ENCODE data around the gene EVI5L.
A peak's percentile ranks its signal among the peaks of the same experiment; 100 is the strongest.
"Not testable (repeated sequence)": the region's sequence is repeated elsewhere in the genome, so short reads cannot be mapped to it uniquely, and the experiment has no call there.

The EVI5L gene

GRCh38 chr19:7851623-7852500, 21.8 kb downstream of the EVI5L start:
- Histone ChIP-seq H3K27me3 (ENCODE audit: control insufficient read depth, insufficient read depth, low read length) (no peaks in the 10 kb centered on the region), H3K9me3 (ENCODE audit: control insufficient read depth, insufficient read depth, low read length) (no peaks in the 10 kb centered on the region), H3K4me3 (ENCODE audit: low read length) (no peak overlapping the region), H3K4me1 (ENCODE audit: control insufficient read depth, insufficient read depth, low read length) (peaks cover 2% of the 10 kb centered on the region; the same call in 1 of the 2 replicates), H3K27ac (ENCODE audit: low read length) (no peak overlapping the region), H3K36me3 (ENCODE audit: control insufficient read depth, insufficient read depth, low read length) (no peaks in the 10 kb centered on the region; the same call in 1 of the 2 replicates)
- WGBS (ENCODE audit: insufficient coverage, insufficient read length), result no CpG with 5 or more reads among the region's 26 CpGs
- no peak for DNase-seq (ENCODE audit: low read depth, low spot score)

GRCh38 chr19:7852851-7853769, 23.1 kb downstream of the EVI5L start:
- Histone ChIP-seq H3K4me1 (ENCODE audit: control insufficient read depth, insufficient read depth, low read length) (peaks cover 2% of the 10 kb centered on the region; the same call in 1 of the 2 replicates), H3K27me3 (ENCODE audit: control insufficient read depth, insufficient read depth, low read length) (no peaks in the 10 kb centered on the region), H3K27ac (ENCODE audit: low read length) (no peak overlapping the region), H3K4me3 (ENCODE audit: low read length) (no peak overlapping the region), H3K36me3 (ENCODE audit: control insufficient read depth, insufficient read depth, low read length) (no peaks in the 10 kb centered on the region; the same call in 1 of the 2 replicates), H3K9me3 (ENCODE audit: control insufficient read depth, insufficient read depth, low read length) (no peaks in the 10 kb centered on the region)
- no CpG with 5 or more reads among the region's 45 CpGs for WGBS (ENCODE audit: insufficient coverage, insufficient read length)
- DNase-seq (ENCODE audit: low read depth, low spot score), result no peak

DNA sequence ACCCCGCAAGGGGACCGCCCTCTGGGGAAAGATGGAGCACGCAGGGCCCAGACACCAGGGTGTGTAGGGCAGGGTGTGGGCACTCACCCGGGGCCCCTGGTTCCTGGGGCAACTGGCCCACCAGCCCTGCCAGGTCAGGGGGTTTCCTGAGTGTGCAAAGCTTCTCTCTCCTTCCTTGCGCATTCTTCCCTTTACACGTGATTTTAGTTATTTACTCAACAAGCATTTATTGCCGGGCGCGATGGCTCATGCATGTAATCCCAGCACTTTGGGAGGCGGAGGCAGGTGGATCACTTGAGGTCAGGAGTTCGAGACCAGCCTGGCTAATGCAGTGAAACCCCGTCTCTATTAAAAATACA, 23.7 kb downstream of the EVI5L start:
- no peaks in the 10 kb centered on the region; the same call in 1 of the 2 replicates for H3K36me3 ChIP-seq (ENCODE audit: control insufficient read depth, insufficient read depth, low read length)
- no peak for DNase-seq (ENCODE audit: low read depth, low spot score)
- H3K27ac ChIP-seq (ENCODE audit: low read length), result no peak overlapping the region
- no CpG with 5 or more reads among the region's 12 CpGs for WGBS (ENCODE audit: insufficient coverage, insufficient read length)
- H3K9me3 ChIP-seq (ENCODE audit: control insufficient read depth, insufficient read depth, low read length), result no peaks in the 10 kb centered on the region
- H3K27me3 ChIP-seq (ENCODE audit: control insufficient read depth, insufficient read depth, low read length), result no peaks in the 10 kb centered on the region
- no peak overlapping the region for H3K4me3 ChIP-seq (ENCODE audit: low read length)
- peaks cover 2% of the 10 kb centered on the region; the same call in 1 of the 2 replicates for H3K4me1 ChIP-seq (ENCODE audit: control insufficient read depth, insufficient read depth, low read length)

- WGBS (ENCODE audit: insufficient coverage, insufficient read length), result no CpG with 5 or more reads among the region's 26 CpGs
- H3K4me1 ChIP-seq (ENCODE audit: control insufficient read depth, insufficient read depth, low read length), result peaks cover 3% of the 10 kb centered on the region
- no peak overlapping the region for H3K4me3 ChIP-seq (ENCODE audit: low read length)
- H3K36me3 ChIP-seq (ENCODE audit: control insufficient read depth, insufficient read depth, low read length), result no peaks in the 10 kb centered on the region; the same call in 1 of the 2 replicates
- no peaks in the 10 kb centered on the region for H3K9me3 ChIP-seq (ENCODE audit: control insufficient read depth, insufficient read depth, low read length)
- H3K27ac ChIP-seq (ENCODE audit: low read length), result no peak overlapping the region
- DNase-seq (ENCODE audit: low read depth, low spot score), result no peak
- H3K27me3 ChIP-seq (ENCODE audit: control insufficient read depth, insufficient read depth, low read length), result no peaks in the 10 kb centered on the region
These were observed 25.5 kb downstream of the EVI5L start for GRCh38 chr19:7855426-7856108.

GRCh38 chr19:7856109-7856591, 26.1 kb downstream of the EVI5L start:
- WGBS (ENCODE audit: insufficient coverage, insufficient read length), result no CpG with 5 or more reads among the region's 16 CpGs
- no peak overlapping the region for H3K4me3 ChIP-seq (ENCODE audit: low read length)

DNA sequence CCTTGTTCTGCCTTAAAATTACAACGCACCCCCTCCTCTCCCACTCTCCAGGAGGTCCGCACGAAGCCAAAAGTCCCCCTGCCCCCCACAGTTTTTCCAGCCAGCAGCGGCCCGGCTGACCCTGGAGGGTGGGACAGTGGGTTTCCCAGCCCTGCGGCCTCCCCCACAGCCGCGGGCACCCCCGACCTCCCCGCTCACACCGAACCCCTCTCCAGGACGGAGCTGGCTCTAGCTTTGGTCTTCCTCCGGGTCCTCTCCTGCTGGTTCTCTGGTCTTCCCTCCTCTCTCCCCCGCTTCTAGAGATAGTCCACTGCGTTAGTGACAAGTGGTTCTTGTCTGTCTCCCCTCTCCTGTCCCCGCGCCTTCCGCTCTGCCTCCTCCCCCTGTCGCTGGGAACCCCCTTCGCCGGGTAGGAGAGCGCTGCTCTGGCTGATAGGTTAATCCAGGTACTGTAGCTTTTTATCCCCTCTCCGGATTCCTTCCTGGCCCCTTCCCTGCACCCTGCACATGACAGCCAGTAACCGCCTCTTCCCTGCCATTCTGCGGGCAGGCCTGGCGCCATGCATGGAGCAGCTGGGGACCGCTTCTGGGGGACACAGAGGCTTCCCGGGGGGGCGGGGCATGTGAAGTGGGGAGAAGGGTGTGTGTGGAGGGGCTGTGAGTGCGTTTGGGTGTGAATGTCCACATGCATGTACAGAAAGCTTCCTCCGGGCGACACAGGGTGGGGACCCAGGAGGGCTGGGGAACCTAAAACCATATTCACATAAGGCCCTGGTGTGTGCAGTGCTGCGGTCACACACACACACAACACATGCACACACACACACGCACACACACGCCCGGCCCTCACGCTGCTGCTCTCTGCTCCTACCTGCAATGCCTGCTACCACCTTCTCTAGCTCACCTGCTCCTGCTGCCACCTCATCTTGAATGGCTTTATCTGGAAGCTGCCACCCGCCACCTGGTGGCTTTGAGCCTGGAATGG, 27.0 kb downstream of the EVI5L start:
- Histone ChIP-seq H3K27ac (ENCODE audit: low read length) (no peak overlapping the region), H3K36me3 (ENCODE audit: control insufficient read depth, insufficient read depth, low read length) (no peaks in the 10 kb centered on the region; the same call in 1 of the 2 replicates), H3K9me3 (ENCODE audit: control insufficient read depth, insufficient read depth, low read length) (no peaks in the 10 kb centered on the region), H3K4me3 (ENCODE audit: low read length) (no peak overlapping the region), H3K27me3 (ENCODE audit: control insufficient read depth, insufficient read depth, low read length) (no peaks in the 10 kb centered on the region), H3K4me1 (ENCODE audit: control insufficient read depth, insufficient read depth, low read length) (peaks cover 10% of the 10 kb centered on the region)
- no peak for DNase-seq (ENCODE audit: low read depth, low spot score)
- no CpG with 5 or more reads among the region's 38 CpGs for WGBS (ENCODE audit: insufficient coverage, insufficient read length)

More at GRCh38 chr19:7856109-7856591, 26.1 kb downstream of the EVI5L start:
- DNase-seq (ENCODE audit: low read depth, low spot score), result no peak
- Histone ChIP-seq H3K4me1 (ENCODE audit: control insufficient read depth, insufficient read depth, low read length) (peaks cover 4% of the 10 kb centered on the region), H3K9me3 (ENCODE audit: control insufficient read depth, insufficient read depth, low read length) (no peaks in the 10 kb centered on the region), H3K27me3 (ENCODE audit: control insufficient read depth, insufficient read depth, low read length) (no peaks in the 10 kb centered on the region), H3K27ac (ENCODE audit: low read length) (no peak overlapping the region), H3K36me3 (ENCODE audit: control insufficient read depth, insufficient read depth, low read length) (no peaks in the 10 kb centered on the region; the same call in 1 of the 2 replicates)

- H3K4me3 ChIP-seq (ENCODE audit: low read length), result peak overlapping the region; percentile 15; the same call in 1 of the 2 replicates
- WGBS (ENCODE audit: insufficient coverage, insufficient read length), result no CpG with 5 or more reads among the region's 8 CpGs
These were observed 27.7 kb downstream of the EVI5L start for GRCh38 chr19:7857727-7858108.

DNA sequence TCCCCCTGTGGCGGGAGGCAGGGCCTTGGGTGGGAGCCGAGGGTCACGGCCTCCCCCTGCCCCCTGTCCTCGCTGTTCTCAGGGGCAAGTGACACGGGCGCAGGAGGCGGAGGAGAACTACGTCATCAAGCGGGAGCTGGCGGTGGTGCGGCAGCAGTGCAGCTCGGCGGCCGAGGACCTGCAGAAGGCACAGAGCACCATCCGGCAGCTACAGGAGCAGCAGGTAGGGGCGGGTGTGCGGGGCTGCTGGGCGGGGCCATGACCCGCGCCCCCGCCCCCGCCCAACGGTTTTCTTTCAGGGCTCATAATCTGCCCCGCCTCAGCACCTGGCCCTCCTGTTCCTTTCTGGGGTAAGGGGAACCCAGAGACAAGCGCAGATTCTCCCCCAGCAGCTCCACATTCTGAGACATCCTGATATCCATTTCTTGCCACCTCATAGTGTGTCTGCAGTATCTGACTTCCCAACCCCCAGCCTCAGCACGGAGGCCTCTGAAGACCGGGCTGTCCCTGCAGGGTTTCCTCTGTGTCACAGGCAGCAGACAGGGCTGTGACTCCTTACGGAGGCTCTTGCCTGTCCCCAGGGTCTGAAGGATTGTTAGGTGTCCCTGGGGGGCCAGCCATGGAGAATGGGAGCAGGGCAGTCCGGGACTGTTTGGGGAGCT, 28.2 kb downstream of the EVI5L start:
- no CpG with 5 or more reads among the region's 29 CpGs for WGBS (ENCODE audit: insufficient coverage, insufficient read length)
- no peak for DNase-seq (ENCODE audit: low read depth, low spot score)
- Histone ChIP-seq H3K27ac (ENCODE audit: low read length) (no peak overlapping the region), H3K9me3 (ENCODE audit: control insufficient read depth, insufficient read depth, low read length) (no peaks in the 10 kb centered on the region), H3K36me3 (ENCODE audit: control insufficient read depth, insufficient read depth, low read length) (no peaks in the 10 kb centered on the region; the same call in 1 of the 2 replicates), H3K4me3 (ENCODE audit: low read length) (peak overlapping the region; percentile 15; the same call in 1 of the 2 replicates), H3K27me3 (ENCODE audit: control insufficient read depth, insufficient read depth, low read length) (no peaks in the 10 kb centered on the region; the same call in 1 of the 2 replicates), H3K4me1 (ENCODE audit: control insufficient read depth, insufficient read depth, low read length) (peaks cover 10% of the 10 kb centered on the region)

More at GRCh38 chr19:7857727-7858108, 27.7 kb downstream of the EVI5L start:
- Histone ChIP-seq H3K27me3 (ENCODE audit: control insufficient read depth, insufficient read depth, low read length) (no peaks in the 10 kb centered on the region), H3K27ac (ENCODE audit: low read length) (no peak overlapping the region), H3K4me1 (ENCODE audit: control insufficient read depth, insufficient read depth, low read length) (peaks cover 10% of the 10 kb centered on the region), H3K36me3 (ENCODE audit: control insufficient read depth, insufficient read depth, low read length) (no peaks in the 10 kb centered on the region; the same call in 1 of the 2 replicates), H3K9me3 (ENCODE audit: control insufficient read depth, insufficient read depth, low read length) (no peaks in the 10 kb centered on the region)
- no peak for DNase-seq (ENCODE audit: low read depth, low spot score)

GRCh38 chr19:7859087-7859486, 29.1 kb downstream of the EVI5L start:
- not testable (repeated sequence) for H3K4me1 ChIP-seq (ENCODE audit: control insufficient read depth, insufficient read depth, low read length); H3K9me3 ChIP-seq (ENCODE audit: control insufficient read depth, insufficient read depth, low read length); DNase-seq (ENCODE audit: low read depth, low spot score); H3K4me3 ChIP-seq (ENCODE audit: low read length); H3K27me3 ChIP-seq (ENCODE audit: control insufficient read depth, insufficient read depth, low read length); H3K27ac ChIP-seq (ENCODE audit: low read length); H3K36me3 ChIP-seq (ENCODE audit: control insufficient read depth, insufficient read depth, low read length)
- WGBS (ENCODE audit: insufficient coverage, insufficient read length), result no CpG with 5 or more reads among the region's 8 CpGs

All from iPS DF 6.9 (cell line).